WTC11 (cell line): Measurements from ENCODE around the gene DLGAP3.

Experiments used
- CREB1 ChIP-seq: sonication (generic); formaldehyde crosslinking; IDR thresholded peaks from 2 replicates; pipeline ENCODE4 v1.8.0; 2023; ENCODE audit warnings: mild to moderate bottlenecking, missing genetic modification reagents
- CTCF ChIP-seq: fragments of 200-600 bp; IDR thresholded peaks from 2 replicates; pipeline ENCODE4 v1.8.0; 2022; ENCODE audit warnings: antibody characterized with exemption
- FOXJ3 ChIP-seq: sonication (generic); formaldehyde crosslinking; IDR thresholded peaks from 2 replicates; pipeline ENCODE4 v1.9.0; 2021; ENCODE audit warnings: missing genetic modification reagents, mild to moderate bottlenecking, borderline replicate concordance
- FOXK1 ChIP-seq: sonication (generic); formaldehyde crosslinking; IDR thresholded peaks from 2 replicates; pipeline ENCODE4 v1.8.0; 2022; ENCODE audit warnings: mild to moderate bottlenecking, moderate library complexity, missing genetic modification reagents
- IRF1 ChIP-seq: sonication (generic); formaldehyde crosslinking; IDR thresholded peaks from 2 replicates; pipeline ENCODE4 v1.8.0; 2023; ENCODE audit warnings: missing genetic modification reagents
- JUN ChIP-seq: sonication (generic); formaldehyde crosslinking; IDR thresholded peaks from 2 replicates; pipeline ENCODE4 v1.8.0; 2023; ENCODE audit warnings: mild to moderate bottlenecking, missing genetic modification reagents
- MAX ChIP-seq: sonication (generic); formaldehyde crosslinking; IDR thresholded peaks from 2 replicates; pipeline ENCODE4 v1.8.0; 2022; ENCODE audit warnings: mild to moderate bottlenecking, missing genetic modification reagents
- TEAD4 ChIP-seq: sonication (generic); formaldehyde crosslinking; IDR thresholded peaks from 2 replicates; pipeline ENCODE4 v1.8.0; 2022; ENCODE audit warnings: mild to moderate bottlenecking, missing genetic modification reagents
- USF2 ChIP-seq: sonication (generic); formaldehyde crosslinking; IDR thresholded peaks from 2 replicates; pipeline ENCODE4 v1.8.1; 2023; ENCODE audit warnings: mild to moderate bottlenecking, missing genetic modification reagents, moderate library complexity

GRCh38 chr1:34863501-34863900 is 65.9 kb downstream of the DLGAP3 start:
- no peak for TF ChIP-seq FOXK1 (CRISPR knock-in tag)
- no peak for TF ChIP-seq IRF1 (CRISPR knock-in tag)
- TF ChIP-seq CREB1 (CRISPR knock-in tag) = no peak
- no peak for TF ChIP-seq CTCF
- no peak for TF ChIP-seq TEAD4 (CRISPR knock-in tag)
- TF ChIP-seq USF2 (CRISPR knock-in tag) = no peak
- TF ChIP-seq MAX (CRISPR knock-in tag) = no peak
- TF ChIP-seq FOXJ3 (CRISPR knock-in tag) = no peak
- TF ChIP-seq JUN (CRISPR knock-in tag) = no peak
